T-helper 2 cell treated with Interferon-gamma antibody and Interleukin-4, amounts not matched to agents 5 μg/mL and 100 μg/mL, for 36 hours (primary cell): ENCODE data around the gene ZNF3.

Source experiments
- DNase-seq: peaks from one replicate; pipeline ENCODE4 v3.0.0; 2021; ENCODE audit warnings: low spot score
- H3K27ac Mint-ChIP-seq: one replicate; pipeline ENCODE4 v1.8.0; 2021; ENCODE audit warnings: mild to moderate bottlenecking, mixed read lengths
- H3K27me3 Mint-ChIP-seq: one replicate; pipeline ENCODE4 v1.8.0; 2021; ENCODE audit warnings: low read depth, mixed read lengths
- H3K36me3 Mint-ChIP-seq: one replicate; pipeline ENCODE4 v1.8.0; 2021; ENCODE audit warnings: low read depth, mixed read lengths
- H3K4me1 Mint-ChIP-seq: one replicate; pipeline ENCODE4 v1.8.0; 2021; ENCODE audit warnings: low read depth, mixed read lengths
- H3K4me3 Mint-ChIP-seq: one replicate; pipeline ENCODE4 v1.8.0; 2022; ENCODE audit warnings: mild to moderate bottlenecking, moderate library complexity, mixed read lengths
- H3K9me3 Mint-ChIP-seq: one replicate; pipeline ENCODE4 v1.8.0; 2021; ENCODE audit warnings: mixed read lengths

ZNF3 gene

DNA sequence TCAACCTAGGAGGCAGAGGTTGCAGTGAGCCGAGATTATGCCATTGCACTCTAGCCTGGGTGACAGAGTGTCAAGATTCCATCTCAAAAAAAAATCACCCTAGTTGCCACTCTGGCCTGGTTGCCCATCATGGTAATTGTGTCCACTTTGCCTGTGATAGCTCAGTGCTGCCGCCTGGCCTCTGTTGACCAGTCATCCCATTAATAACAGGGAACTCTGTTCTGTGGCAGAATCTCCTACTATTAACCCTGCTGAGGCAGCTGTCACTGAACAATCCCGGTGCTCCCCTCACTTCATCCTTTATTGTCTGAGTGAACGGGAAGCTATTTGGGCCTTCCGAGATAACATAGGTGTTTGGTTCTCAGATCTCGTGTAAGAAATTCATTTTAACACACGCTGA is 14.6 kb downstream of the ZNF3 start:
- H3K36me3 Mint-ChIP-seq, result peaks cover 50% of the 10 kb centered on the region
- H3K4me1 Mint-ChIP-seq, result no peaks in the 10 kb centered on the region
- peaks cover 21% of the 10 kb centered on the region for H3K9me3 Mint-ChIP-seq
- no peak for DNase-seq
- no peak overlapping the region for H3K27ac Mint-ChIP-seq
- H3K4me3 Mint-ChIP-seq, result no peak overlapping the region
- no peaks in the 10 kb centered on the region for H3K27me3 Mint-ChIP-seq

DNA sequence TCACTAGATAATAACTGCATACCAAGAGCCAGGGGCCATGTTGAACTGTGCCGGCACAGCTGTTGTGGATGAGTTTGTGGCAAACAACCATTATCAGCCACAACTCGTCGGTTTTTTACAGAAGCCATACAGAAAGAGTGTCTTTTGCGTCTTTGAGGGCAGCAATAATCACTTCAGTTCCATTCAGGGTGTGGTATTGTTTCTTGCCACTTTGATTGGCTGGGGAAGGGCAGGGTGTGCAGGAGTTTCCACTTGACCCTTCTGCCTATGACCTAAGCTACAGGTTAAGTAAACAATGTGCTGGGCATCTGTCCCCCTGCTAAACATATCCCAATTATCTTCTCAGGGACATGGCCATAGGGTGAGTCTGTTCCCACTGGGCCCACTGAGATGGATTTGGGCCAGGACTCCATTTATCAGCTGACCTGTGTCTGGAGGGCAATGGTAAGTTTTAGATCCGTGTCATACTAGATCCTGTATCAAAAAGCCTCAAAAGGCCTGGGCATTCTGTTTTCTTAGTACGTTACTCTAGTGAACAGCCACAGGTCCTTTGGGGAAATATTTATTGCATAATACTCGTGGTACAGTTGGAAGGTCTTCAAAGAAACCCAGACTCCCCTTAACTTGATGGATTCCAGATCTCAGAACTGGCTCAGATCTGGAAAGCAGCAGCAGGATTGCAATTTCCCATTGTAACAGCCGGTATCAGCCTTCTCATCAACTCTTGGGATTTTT is 15.9 kb downstream of the ZNF3 start:
- H3K9me3 Mint-ChIP-seq, result peaks cover 7% of the 10 kb centered on the region
- no peak overlapping the region for H3K27ac Mint-ChIP-seq
- H3K36me3 Mint-ChIP-seq, result peaks cover 42% of the 10 kb centered on the region
- no peaks in the 10 kb centered on the region for H3K27me3 Mint-ChIP-seq
- no peaks in the 10 kb centered on the region for H3K4me1 Mint-ChIP-seq
- no peak overlapping the region for H3K4me3 Mint-ChIP-seq
- DNase-seq, result no peak

DNA sequence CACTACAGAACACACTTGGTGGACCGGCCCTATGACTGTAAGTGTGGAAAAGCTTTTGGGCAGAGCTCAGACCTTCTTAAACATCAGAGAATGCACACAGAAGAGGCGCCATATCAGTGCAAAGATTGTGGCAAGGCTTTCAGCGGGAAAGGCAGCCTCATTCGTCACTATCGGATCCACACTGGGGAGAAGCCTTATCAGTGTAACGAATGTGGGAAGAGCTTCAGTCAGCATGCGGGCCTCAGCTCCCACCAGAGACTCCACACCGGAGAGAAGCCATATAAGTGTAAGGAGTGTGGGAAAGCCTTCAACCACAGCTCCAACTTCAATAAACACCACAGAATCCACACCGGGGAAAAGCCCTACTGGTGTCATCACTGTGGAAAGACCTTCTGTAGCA is 17.4 kb downstream of the ZNF3 start:
- Mint-ChIP-seq H3K27ac (no peak overlapping the region), H3K27me3 (no peaks in the 10 kb centered on the region), H3K9me3 (no peaks in the 10 kb centered on the region), H3K4me1 (no peaks in the 10 kb centered on the region), H3K36me3 (peaks cover 32% of the 10 kb centered on the region), H3K4me3 (no peak overlapping the region)
- DNase-seq, result no peak

GRCh38 chr7:100063376-100063775 is 18.1 kb downstream of the ZNF3 start:
- no peak for DNase-seq
- no peaks in the 10 kb centered on the region for H3K9me3 Mint-ChIP-seq
- H3K27ac Mint-ChIP-seq, result no peak overlapping the region
- H3K36me3 Mint-ChIP-seq, result peaks cover 32% of the 10 kb centered on the region
- H3K27me3 Mint-ChIP-seq, result no peaks in the 10 kb centered on the region
- no peaks in the 10 kb centered on the region for H3K4me1 Mint-ChIP-seq
- H3K4me3 Mint-ChIP-seq, result no peak overlapping the region

- Mint-ChIP-seq H3K27ac (peak overlapping the region; percentile 8), H3K36me3 (peaks cover 30% of the 10 kb centered on the region), H3K4me3 (no peak overlapping the region), H3K27me3 (no peaks in the 10 kb centered on the region), H3K4me1 (no peaks in the 10 kb centered on the region), H3K9me3 (no peaks in the 10 kb centered on the region)
- DNase-seq, result no peak
These were observed 19.9 kb downstream of the ZNF3 start for GRCh38 chr7:100061518-100062193.

GRCh38 chr7:100059251-100059739 is 22.2 kb downstream of the ZNF3 start:
- peaks cover 17% of the 10 kb centered on the region for H3K36me3 Mint-ChIP-seq
- DNase-seq, result no peak
- H3K27me3 Mint-ChIP-seq, result no peaks in the 10 kb centered on the region
- H3K27ac Mint-ChIP-seq, result no peak overlapping the region
- H3K9me3 Mint-ChIP-seq, result no peaks in the 10 kb centered on the region
- no peaks in the 10 kb centered on the region for H3K4me1 Mint-ChIP-seq
- no peak overlapping the region for H3K4me3 Mint-ChIP-seq

DNA sequence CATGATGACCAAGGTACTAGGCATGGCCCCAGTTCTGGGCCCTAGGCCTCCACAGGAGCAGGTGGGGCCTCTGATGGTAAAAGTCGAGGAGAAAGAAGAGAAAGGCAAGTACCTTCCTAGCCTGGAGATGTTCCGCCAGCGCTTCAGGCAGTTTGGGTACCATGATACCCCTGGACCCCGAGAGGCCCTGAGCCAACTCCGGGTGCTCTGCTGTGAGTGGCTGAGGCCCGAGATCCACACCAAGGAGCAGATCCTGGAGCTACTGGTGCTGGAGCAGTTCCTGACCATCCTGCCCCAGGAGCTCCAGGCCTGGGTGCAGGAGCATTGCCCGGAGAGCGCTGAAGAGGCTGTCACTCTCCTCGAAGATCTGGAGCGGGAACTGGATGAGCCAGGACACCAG is 24.5 kb downstream of the ZNF3 start:
- Mint-ChIP-seq H3K36me3 (peaks cover 12% of the 10 kb centered on the region), H3K4me3 (no peak overlapping the region), H3K9me3 (no peaks in the 10 kb centered on the region), H3K27me3 (no peaks in the 10 kb centered on the region), H3K4me1 (no peaks in the 10 kb centered on the region), H3K27ac (no peak overlapping the region)
- no peak for DNase-seq

GRCh38 chr7:100053215-100053614 is 28.3 kb downstream of the ZNF3 start:
- H3K36me3 Mint-ChIP-seq, result peaks cover 4% of the 10 kb centered on the region
- H3K4me1 Mint-ChIP-seq, result peaks cover 11% of the 10 kb centered on the region
- H3K27me3 Mint-ChIP-seq, result no peaks in the 10 kb centered on the region
- H3K9me3 Mint-ChIP-seq, result no peaks in the 10 kb centered on the region
- peak; percentile 6 for DNase-seq
- H3K27ac Mint-ChIP-seq, result no peak overlapping the region
- no peak overlapping the region for H3K4me3 Mint-ChIP-seq

DNA sequence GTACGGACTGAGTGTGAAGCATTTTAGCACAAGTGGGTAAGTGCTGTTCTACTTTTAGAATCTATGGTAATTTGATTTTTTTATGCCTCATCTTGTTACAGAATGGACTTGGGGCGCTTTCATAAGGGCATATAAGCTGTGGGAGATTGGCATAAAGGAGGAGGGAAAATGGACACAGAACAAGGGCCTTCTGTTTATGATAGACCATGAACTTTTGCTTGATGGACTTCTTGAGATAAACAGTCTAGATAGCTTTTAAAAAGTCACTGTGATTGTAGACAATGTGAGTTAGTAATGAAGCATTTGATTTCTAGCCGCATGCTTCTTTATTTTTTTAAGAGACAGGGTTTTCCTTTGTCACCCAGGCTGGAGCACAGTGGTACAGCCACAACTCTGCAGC is 29.9 kb downstream of the ZNF3 start:
- DNase-seq, result no peak
- peaks cover 11% of the 10 kb centered on the region for H3K4me1 Mint-ChIP-seq
- H3K9me3 Mint-ChIP-seq, result no peaks in the 10 kb centered on the region
- H3K27ac Mint-ChIP-seq, result no peak overlapping the region
- H3K4me3 Mint-ChIP-seq, result peak overlapping the region; percentile 1
- H3K36me3 Mint-ChIP-seq, result peaks cover 2% of the 10 kb centered on the region
- H3K27me3 Mint-ChIP-seq, result no peaks in the 10 kb centered on the region

GRCh38 chr7:100049441-100050291 is 31.9 kb downstream of the ZNF3 start, which contains the start of gene ZSCAN21:
ZSCAN21 (plus strand) TSS chr7:100049774; CDS start chr7:100057007, 7,233 bp downstream.
- Mint-ChIP-seq H3K4me1 (peaks cover 13% of the 10 kb centered on the region), H3K27ac (peak within 1 kb of the TSS; percentile 91), H3K27me3 (no peaks in the 10 kb centered on the region), H3K9me3 (no peaks in the 10 kb centered on the region), H3K36me3 (peaks cover 2% of the 10 kb centered on the region), H3K4me3 (peak within 1 kb of the TSS; percentile 88)
- peak; percentile 86 for DNase-seq

GRCh38 chr7:100048680-100049079 is 32.8 kb downstream of the ZNF3 start:
- Mint-ChIP-seq H3K9me3 (no peaks in the 10 kb centered on the region), H3K4me3 (peak overlapping the region; percentile 67), H3K27me3 (no peaks in the 10 kb centered on the region), H3K4me1 (peaks cover 14% of the 10 kb centered on the region), H3K27ac (peak overlapping the region; percentile 52), H3K36me3 (peaks cover 2% of the 10 kb centered on the region)
- no peak for DNase-seq

GRCh38 chr7:100044718-100045117 is 36.8 kb downstream of the ZNF3 start:
- Mint-ChIP-seq H3K4me1 (peaks cover 17% of the 10 kb centered on the region), H3K36me3 (no peaks in the 10 kb centered on the region), H3K9me3 (no peaks in the 10 kb centered on the region), H3K4me3 (no peak overlapping the region), H3K27ac (no peak overlapping the region), H3K27me3 (no peaks in the 10 kb centered on the region)
- no peak for DNase-seq

GRCh38 chr7:100040575-100040974 is 40.9 kb downstream of the ZNF3 start:
- no peak for DNase-seq
- Mint-ChIP-seq H3K9me3 (no peaks in the 10 kb centered on the region), H3K36me3 (peaks cover 18% of the 10 kb centered on the region), H3K27me3 (no peaks in the 10 kb centered on the region), H3K27ac (no peak overlapping the region), H3K4me1 (peaks cover 14% of the 10 kb centered on the region), H3K4me3 (no peak overlapping the region)

- Mint-ChIP-seq H3K27ac (no peak overlapping the region), H3K36me3 (peaks cover 39% of the 10 kb centered on the region), H3K27me3 (no peaks in the 10 kb centered on the region), H3K4me3 (no peak overlapping the region), H3K4me1 (peaks cover 11% of the 10 kb centered on the region), H3K9me3 (no peaks in the 10 kb centered on the region)
- no peak for DNase-seq
These were observed 43.2 kb downstream of the ZNF3 start for GRCh38 chr7:100038326-100038725.
